Mesenchymal stem cell (in vitro differentiated cells and primary cell): ENCODE data around the gene FHIT.
"Not testable (repeated sequence)": the region's sequence is repeated elsewhere in the genome, so short reads cannot be mapped to it uniquely, and the experiment has no call there.

Experiments
- DNase-seq: peaks from one replicate; pipeline ENCODE4 v3.0.0-alpha.2; 2013
- H2AFZ ChIP-seq: one replicate; pipeline ENCODE4 v1.6.1; 2013; ENCODE audit warnings: low read depth, mild to moderate bottlenecking, control low read depth, inconsistent platforms, low read length, moderate library complexity
- H2AK5ac ChIP-seq: 2 replicates; pipeline ENCODE4 v1.6.1; 2013; ENCODE audit warnings: low read length, moderate library complexity, mild to moderate bottlenecking, inconsistent platforms; ENCODE audit not compliant: severe bottlenecking
- H2BK120ac ChIP-seq: one replicate; pipeline ENCODE4 v1.6.1; 2013; ENCODE audit warnings: low read depth, mild to moderate bottlenecking, inconsistent platforms, low read length, moderate library complexity
- H2BK12ac ChIP-seq, 2 experiments: one replicate each; pipeline ENCODE4 v1.6.1; 2013; ENCODE audit warnings: inconsistent platforms in 2 of 2, low read length in 2 of 2, mild to moderate bottlenecking in 2 of 2, moderate library complexity in 2 of 2, control low read depth in 1 of 2
- H2BK15ac ChIP-seq: one replicate; pipeline ENCODE4 v1.6.1; 2013; ENCODE audit warnings: mild to moderate bottlenecking, low read depth, inconsistent platforms; ENCODE audit not compliant: poor library complexity, severe bottlenecking
- H2BK5ac ChIP-seq: 2 replicates; pipeline ENCODE4 v1.6.1; 2013; ENCODE audit warnings: low read depth, mild to moderate bottlenecking, low read length, control low read depth, inconsistent platforms; ENCODE audit not compliant: poor library complexity, severe bottlenecking
- H3K14ac ChIP-seq, 2 experiments: one replicate each; pipeline ENCODE4 v1.6.1; 2013; ENCODE audit warnings: inconsistent platforms in 2 of 2, low read length in 2 of 2, control low read depth in 1 of 2, mild to moderate bottlenecking in 1 of 2, moderate library complexity in 1 of 2
- H3K18ac ChIP-seq, 2 experiments: one replicate each; pipeline ENCODE4 v1.6.1; 2013; ENCODE audit warnings: inconsistent platforms in 2 of 2, low read length in 2 of 2, control low read depth in 1 of 2, low read depth in 1 of 2, mild to moderate bottlenecking in 1 of 2
- H3K23ac ChIP-seq, 2 experiments: one replicate each; pipeline ENCODE4 v1.6.1; 2013; ENCODE audit warnings: inconsistent platforms in 2 of 2, low read length in 2 of 2, mild to moderate bottlenecking in 2 of 2, moderate library complexity in 2 of 2, control low read depth in 1 of 2
- H3K27ac ChIP-seq: 2 replicates; pipeline ENCODE4 v1.5.1; 2013; ENCODE audit warnings: mild to moderate bottlenecking, moderate library complexity, low read length, control low read depth, inconsistent platforms; ENCODE audit not compliant: poor library complexity, severe bottlenecking
- H3K27me3 ChIP-seq, 2 experiments: 2 replicates each; pipeline versions ENCODE4 v1.6.1 to v1.7.0; 2013; ENCODE audit warnings: low read length in 2 of 2, mild to moderate bottlenecking in 2 of 2, moderate library complexity in 2 of 2, control low read depth in 1 of 2, inconsistent platforms in 1 of 2; ENCODE audit not compliant: control insufficient read depth in 1 of 2, insufficient read depth in 1 of 2
- H3K36me3 ChIP-seq, 2 experiments: 2 replicates each; pipeline versions ENCODE4 v1.6.1 to v1.7.0; 2013; ENCODE audit warnings: low read length in 2 of 2, control low read depth in 1 of 2, inconsistent platforms in 1 of 2, low read depth in 1 of 2, mild to moderate bottlenecking in 1 of 2; ENCODE audit not compliant: insufficient read depth in 2 of 2, control insufficient read depth in 1 of 2
- H3K4ac ChIP-seq, 2 experiments: one replicate each; pipeline ENCODE4 v1.6.1; 2013; ENCODE audit warnings: inconsistent platforms in 2 of 2, low read length in 2 of 2, mild to moderate bottlenecking in 2 of 2, moderate library complexity in 2 of 2, control low read depth in 1 of 2, low read depth in 1 of 2
- H3K4me1 ChIP-seq: 2 replicates; pipeline ENCODE4 v1.6.1; 2013; ENCODE audit warnings: low read depth, low read length, control low read depth; ENCODE audit not compliant: control insufficient read depth, insufficient read depth
- H3K4me2 ChIP-seq: 2 replicates; pipeline ENCODE4 v1.6.1; 2013; ENCODE audit warnings: low read length, mild to moderate bottlenecking, inconsistent platforms; ENCODE audit not compliant: poor library complexity, severe bottlenecking
- H3K4me3 ChIP-seq, 2 experiments: 2 replicates each; pipeline versions ENCODE4 v1.5.1 to v1.7.0; 2013; ENCODE audit warnings: low read length in 2 of 2, mild to moderate bottlenecking in 2 of 2, control low read depth in 1 of 2, low read depth in 1 of 2; ENCODE audit not compliant: insufficient read depth in 1 of 2
- H3K79me1 ChIP-seq: replicated peaks from 2 replicates; pipeline ENCODE4 v1.6.1; 2013; ENCODE audit warnings: mild to moderate bottlenecking, control low read depth, low read length, inconsistent platforms; ENCODE audit not compliant: poor library complexity, severe bottlenecking
- H3K9ac ChIP-seq: 2 replicates; pipeline ENCODE4 v1.7.0; 2013; ENCODE audit warnings: mild to moderate bottlenecking, low read length, moderate library complexity
- H3K9me3 ChIP-seq: 2 replicates; pipeline ENCODE4 v1.7.0; 2013; ENCODE audit warnings: mild to moderate bottlenecking, low read length; ENCODE audit not compliant: control insufficient read depth
- H4K8ac ChIP-seq: one replicate; pipeline ENCODE4 v1.6.1; 2013; ENCODE audit warnings: inconsistent platforms, mild to moderate bottlenecking, low read length, moderate library complexity
- H4K91ac ChIP-seq: one replicate; pipeline ENCODE4 v1.6.1; 2013; ENCODE audit warnings: mild to moderate bottlenecking, low read length, inconsistent platforms
- WGBS: methylation state at CpG from one replicate; pipeline ENCODE4 v1.1.7; 2013; ENCODE audit warnings: mixed read lengths; 5-methylcytosine and 5-hydroxymethylcytosine counted together

Gene FHIT

DNA sequence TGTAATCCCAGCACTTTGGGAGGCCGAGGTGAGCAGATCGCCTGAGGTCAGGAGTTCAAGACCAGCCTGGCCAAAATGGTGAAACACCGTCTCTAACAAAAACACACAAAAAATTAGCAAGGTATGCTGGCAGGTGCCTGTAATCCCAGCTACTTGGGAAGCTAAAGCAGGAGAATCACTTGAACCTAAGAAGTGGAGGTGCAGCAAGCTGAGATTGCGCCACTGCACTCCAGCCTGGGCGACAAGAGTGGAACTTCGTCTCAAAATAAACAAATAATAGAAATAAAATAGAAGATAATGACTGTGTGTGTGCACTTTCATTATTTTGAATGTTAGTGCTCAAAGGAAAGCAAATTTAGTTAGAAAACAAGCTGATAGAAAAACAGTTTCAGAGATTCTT lies 234.2 kb downstream of the FHIT start:
- not testable (repeated sequence) for H2AK5ac ChIP-seq, H3K4ac ChIP-seq, H2BK120ac ChIP-seq, H3K27me3 ChIP-seq, H4K91ac ChIP-seq, H3K36me3 ChIP-seq, H3K18ac ChIP-seq, H3K4me1 ChIP-seq, H2BK5ac ChIP-seq, H3K4me3 ChIP-seq, H3K23ac ChIP-seq, H2BK12ac ChIP-seq, H3K27ac ChIP-seq, DNase-seq, H3K79me1 ChIP-seq, H3K9ac ChIP-seq, H3K14ac ChIP-seq, H3K9me3 ChIP-seq, H4K8ac ChIP-seq, H2BK15ac ChIP-seq, H3K4me2 ChIP-seq, H2AFZ ChIP-seq
- WGBS = 94% methylated on average over 3 of the region's 6 CpGs

DNA sequence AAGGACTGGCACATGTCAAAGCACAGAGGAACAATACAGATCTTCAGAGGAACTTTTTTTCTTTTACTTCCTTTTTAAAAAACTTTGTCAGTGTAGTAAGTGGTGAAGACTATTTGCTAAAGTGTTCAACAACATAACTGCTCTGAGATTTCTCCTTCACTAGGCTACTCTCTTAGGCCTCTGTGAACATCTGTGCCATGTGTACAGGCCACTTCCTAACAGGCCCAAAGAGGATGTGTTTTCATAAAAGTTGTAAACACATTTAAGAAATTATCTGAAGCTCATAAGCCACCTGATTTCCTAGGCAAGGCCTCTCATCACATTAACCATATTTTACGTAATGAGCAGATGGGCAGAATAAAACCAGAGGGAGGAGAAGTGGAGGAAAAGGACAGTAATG lies 235.4 kb downstream of the FHIT start:
- WGBS = 83% methylated on average over 1 of the region's 1 CpG
- Histone ChIP-seq H2BK15ac (no peak overlapping the region), H3K27me3 (no peaks in the 10 kb centered on the region), H2BK12ac (no peak overlapping the region), H3K27ac (no peak overlapping the region), H2BK120ac (no peak overlapping the region), H2AFZ (no peak overlapping the region), H3K79me1 (no peaks in the 10 kb centered on the region), H3K9me3 (no peaks in the 10 kb centered on the region), H3K4me2 (no peak overlapping the region), H3K4me1 (no peaks in the 10 kb centered on the region), H2AK5ac (no peak overlapping the region), H3K4ac (no peak overlapping the region), H4K8ac (no peak overlapping the region), H3K36me3 (no peaks in the 10 kb centered on the region), H3K14ac (no peak overlapping the region), H4K91ac (no peak overlapping the region), H3K4me3 (no peak overlapping the region), H3K18ac (no peak overlapping the region), H3K23ac (no peak overlapping the region), H3K9ac (no peak overlapping the region), H2BK5ac (peak overlapping the region; percentile 19)
- no peak for DNase-seq

DNA sequence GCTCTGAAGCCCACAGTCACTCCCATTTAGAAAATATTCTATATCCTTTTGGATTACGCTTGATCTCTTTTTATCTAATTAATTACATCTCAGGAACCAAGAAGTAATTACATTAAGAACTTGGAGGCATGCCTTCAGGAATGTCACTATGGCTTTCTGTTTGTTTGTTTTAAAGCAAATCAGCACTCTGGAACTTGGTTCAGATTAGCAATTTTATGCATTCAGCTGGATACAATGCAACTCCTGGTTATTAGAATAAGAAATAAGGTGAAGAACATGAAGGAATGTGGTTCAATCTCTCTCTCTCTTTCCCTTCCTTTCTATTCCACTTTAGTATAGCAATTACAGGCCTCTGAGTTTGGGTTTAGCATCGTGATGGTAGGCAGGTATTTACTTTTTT lies 235.8 kb downstream of the FHIT start:
- Histone ChIP-seq H3K27me3 (no peaks in the 10 kb centered on the region), H2BK12ac (no peak overlapping the region), H4K91ac (no peak overlapping the region), H3K4me1 (no peaks in the 10 kb centered on the region), H3K27ac (no peak overlapping the region), H2AK5ac (no peak overlapping the region), H2BK5ac (no peak overlapping the region), H3K4ac (no peak overlapping the region), H3K14ac (no peak overlapping the region), H3K18ac (peak overlapping the region in 1 of 2 experiments; percentile 9), H2BK15ac (no peak overlapping the region), H3K79me1 (no peaks in the 10 kb centered on the region), H3K4me2 (no peak overlapping the region), H4K8ac (no peak overlapping the region), H3K4me3 (no peak overlapping the region), H3K9me3 (no peaks in the 10 kb centered on the region), H3K23ac (no peak overlapping the region), H3K9ac (no peak overlapping the region), H2AFZ (no peak overlapping the region), H3K36me3 (no peaks in the 10 kb centered on the region), H2BK120ac (no peak overlapping the region)
- no CpG with 5 or more reads among the region's 2 CpGs for WGBS
- peak; percentile 1 for DNase-seq

- H3K23ac ChIP-seq = no peak overlapping the region
- no peak overlapping the region for H2AFZ ChIP-seq
- H2BK12ac ChIP-seq = no peak overlapping the region
- H3K4me3 ChIP-seq = no peak overlapping the region
- DNase-seq = no peak
- H3K4ac ChIP-seq = no peak overlapping the region
- no peaks in the 10 kb centered on the region for H3K9me3 ChIP-seq
- no peak overlapping the region for H3K4me2 ChIP-seq
- no peak overlapping the region for H4K8ac ChIP-seq
- H3K4me1 ChIP-seq = no peaks in the 10 kb centered on the region
- no peak overlapping the region for H3K27ac ChIP-seq
- H3K36me3 ChIP-seq = no peaks in the 10 kb centered on the region
- no peak overlapping the region for H2BK15ac ChIP-seq
- H3K14ac ChIP-seq = no peak overlapping the region
- H2BK120ac ChIP-seq = no peak overlapping the region
- H3K79me1 ChIP-seq = no peaks in the 10 kb centered on the region
- no peaks in the 10 kb centered on the region for H3K27me3 ChIP-seq
- no peak overlapping the region for H2BK5ac ChIP-seq
- no peak overlapping the region for H4K91ac ChIP-seq
- H3K18ac ChIP-seq = no peak overlapping the region
- no peak overlapping the region for H2AK5ac ChIP-seq
- WGBS = 33% methylated on average over 3 of the region's 5 CpGs
- no peak overlapping the region for H3K9ac ChIP-seq
Measured at GRCh38 chr3:61008998-61009380, 242.3 kb downstream of the FHIT start.
